Stimulated activated CD4-positive, alpha-beta T cell treated with anti-CD3 and anti-CD28 coated beads, Interleukin-15, amount 100 ng/mL, for 1 hour (primary cell): ENCODE results near the gene KLF8.

Experiments used
- DNase-seq, 2 donors: peaks; one replicate each; pipeline ENCODE4 v3.0.0-alpha.2; 2020; ENCODE audit warnings: low read depth in 1 of 2, low spot score in 1 of 2

The KLF8 gene

DNA sequence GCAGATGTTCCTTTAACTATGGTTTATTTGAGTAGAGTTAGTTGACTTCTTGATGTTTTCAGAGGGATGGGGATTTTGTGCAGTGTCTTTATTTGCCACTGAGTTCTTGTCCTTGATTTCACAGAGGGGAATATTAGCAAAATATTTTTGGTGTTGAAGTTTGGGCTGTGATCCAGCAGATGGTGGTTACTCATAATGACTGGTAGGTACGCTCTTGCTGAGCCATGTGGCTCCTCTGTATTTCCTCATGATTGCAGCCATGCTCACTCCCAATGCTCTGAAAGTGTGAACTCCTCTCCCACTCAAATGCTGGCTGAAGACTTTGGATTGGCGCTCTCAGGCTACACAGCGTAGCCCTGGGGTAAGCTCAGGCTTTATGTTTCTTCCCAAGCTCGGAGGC, 77.7 kb downstream of the KLF8 start:
- DNase-seq: no peak

DNA sequence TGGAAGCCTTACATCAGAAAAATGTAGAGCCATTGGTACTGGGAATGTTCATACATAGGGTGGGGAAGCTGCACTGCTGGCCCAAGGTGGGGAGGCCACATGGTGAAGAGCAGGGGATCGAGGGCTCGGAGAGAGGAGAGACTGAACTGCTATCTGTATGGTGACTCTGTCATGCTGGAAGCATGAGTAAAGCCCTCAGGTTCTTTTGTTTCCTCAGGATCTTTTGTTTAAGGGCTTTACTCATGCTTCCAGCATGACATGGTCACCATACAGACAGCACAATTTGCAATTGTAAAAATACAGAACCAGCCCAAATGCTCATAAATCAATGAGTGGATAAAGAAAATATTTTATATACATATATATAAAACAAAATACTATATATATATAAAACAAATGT, 78.4 kb downstream of the KLF8 start:
- DNase-seq: no peak

DNA sequence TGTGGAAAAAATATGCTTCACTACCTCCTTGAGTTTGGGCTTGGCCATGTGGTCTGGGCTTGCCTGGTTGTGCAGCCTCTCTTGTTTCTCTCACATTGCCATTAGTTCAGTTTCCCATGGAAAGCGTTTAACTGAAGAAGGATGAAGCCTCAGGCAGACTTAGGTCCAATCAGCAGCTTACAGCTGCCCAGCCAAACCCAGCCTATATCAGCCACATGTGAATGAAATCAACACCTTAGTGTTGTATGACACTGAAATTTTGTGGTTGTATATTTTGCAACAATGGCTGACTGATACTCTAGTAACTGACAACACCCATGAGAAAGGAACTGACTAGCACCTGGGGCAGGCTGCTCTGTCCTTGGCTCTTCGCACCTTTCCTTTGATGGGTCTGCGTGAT, 81.2 kb downstream of the KLF8 start:
- DNase-seq: no peak

DNA sequence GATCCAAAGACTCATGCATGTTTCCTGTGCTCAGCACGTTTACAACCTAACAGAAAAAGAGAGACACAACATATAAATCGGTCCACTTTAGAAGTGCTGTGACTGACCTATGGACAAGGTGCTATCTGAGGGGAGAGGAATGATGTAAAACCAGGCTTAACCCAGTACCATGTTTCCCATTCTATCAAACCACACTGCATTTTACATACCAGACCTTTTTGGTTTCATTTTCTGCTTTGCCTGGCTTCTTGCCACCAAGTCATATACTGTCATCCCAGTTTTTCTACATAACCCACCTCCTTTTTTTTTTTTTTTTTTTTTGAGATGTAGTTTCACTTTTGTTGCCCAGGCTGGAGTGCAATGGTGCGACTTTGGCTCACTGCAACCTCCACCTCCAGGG, 82.2 kb downstream of the KLF8 start:
- no peak for DNase-seq

DNA sequence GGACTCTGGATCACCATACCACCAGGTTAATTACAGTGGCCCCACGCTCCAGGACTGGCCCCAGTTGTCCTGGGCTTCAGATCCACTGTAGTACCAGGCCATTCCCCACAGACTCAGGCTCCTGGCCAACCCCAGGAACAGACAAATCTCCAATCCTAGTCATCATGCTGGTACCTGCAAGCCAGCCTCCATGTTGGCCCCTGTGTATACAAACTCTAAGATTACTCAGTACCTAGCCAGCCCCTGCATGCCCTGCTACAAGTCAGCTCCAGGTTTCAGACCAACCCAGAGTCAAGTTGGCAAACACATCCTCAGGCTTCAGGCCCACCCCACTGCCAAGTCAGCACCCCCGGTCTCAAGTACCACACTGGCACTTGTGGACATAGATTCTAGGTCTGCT, 85.9 kb downstream of the KLF8 start:
- no peak for DNase-seq

DNA sequence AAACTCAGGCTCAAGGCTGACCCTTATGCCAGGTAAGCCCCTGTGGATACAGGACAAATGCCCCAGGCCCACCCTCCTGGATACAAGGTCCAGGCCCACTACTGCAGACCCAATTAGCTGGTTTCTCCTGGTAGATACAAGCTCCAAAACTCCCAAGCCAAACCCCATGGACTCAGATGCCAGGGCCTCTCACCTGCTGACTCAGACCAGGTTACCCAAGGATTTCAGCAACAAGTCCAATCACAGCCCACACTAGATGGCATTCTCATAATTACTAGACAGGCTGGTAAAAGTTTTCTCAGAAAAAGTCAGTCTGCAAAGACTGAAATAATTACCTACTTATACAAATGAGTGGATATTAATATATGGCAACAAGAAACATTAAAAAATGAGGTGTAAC, 87.0 kb downstream of the KLF8 start:
- DNase-seq: no peak
